ENCODE results near the gene CIDEA. TPM values are rescaled to one million over a fixed set of nuclear protein-coding genes. Genes with fewer than 3 reads are reported as not detected.
A peak's percentile ranks its signal among the peaks of the same experiment; 100 is the strongest.

CIDEA gene
- total RNA-seq, 4 donors from 2014 or later, result not detected

DNA sequence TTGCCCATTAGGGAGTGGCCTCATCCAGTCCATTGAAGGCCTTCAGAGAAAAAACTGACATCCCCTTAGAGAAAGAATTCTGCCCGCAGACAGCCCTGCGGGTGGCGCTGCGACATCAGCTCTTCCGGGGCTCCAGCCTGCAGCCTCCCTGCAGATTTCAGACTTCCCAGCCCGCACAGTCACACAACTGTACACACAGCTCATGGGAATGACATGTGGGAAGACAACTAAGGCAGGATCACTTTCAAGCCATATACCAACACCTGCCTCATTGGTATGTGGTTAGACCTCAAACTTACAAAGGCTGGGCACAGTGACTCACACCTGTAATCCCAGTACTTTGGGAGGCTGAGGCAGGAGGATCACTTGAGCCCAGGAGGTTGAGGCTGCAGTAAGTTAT is 29.1 kb downstream of the CIDEA start:
- Histone ChIP-seq H3K36me3 (no peaks in the 10 kb centered on the region), H3K27ac (replicated peaks in 1 of 4) (peak overlapping the region in 3 of 4 donors; percentile 93 to 98 (median 96)), H3K4me3 (no peak overlapping the region), H3K4me1 (peaks cover 12 to 53% (median 50%) of the 10 kb centered on the region in 4 donors), H3K9me3 (no peaks in the 10 kb centered on the region), H3K27me3 (peaks cover 0 to 4% (median 0%) of the 10 kb centered on the region in 4 donors)
- no peak for TF ChIP-seq POLR2AphosphoS5 (IDR thresholded peaks at IDR 0.05)
- TF ChIP-seq, protein P1, sequence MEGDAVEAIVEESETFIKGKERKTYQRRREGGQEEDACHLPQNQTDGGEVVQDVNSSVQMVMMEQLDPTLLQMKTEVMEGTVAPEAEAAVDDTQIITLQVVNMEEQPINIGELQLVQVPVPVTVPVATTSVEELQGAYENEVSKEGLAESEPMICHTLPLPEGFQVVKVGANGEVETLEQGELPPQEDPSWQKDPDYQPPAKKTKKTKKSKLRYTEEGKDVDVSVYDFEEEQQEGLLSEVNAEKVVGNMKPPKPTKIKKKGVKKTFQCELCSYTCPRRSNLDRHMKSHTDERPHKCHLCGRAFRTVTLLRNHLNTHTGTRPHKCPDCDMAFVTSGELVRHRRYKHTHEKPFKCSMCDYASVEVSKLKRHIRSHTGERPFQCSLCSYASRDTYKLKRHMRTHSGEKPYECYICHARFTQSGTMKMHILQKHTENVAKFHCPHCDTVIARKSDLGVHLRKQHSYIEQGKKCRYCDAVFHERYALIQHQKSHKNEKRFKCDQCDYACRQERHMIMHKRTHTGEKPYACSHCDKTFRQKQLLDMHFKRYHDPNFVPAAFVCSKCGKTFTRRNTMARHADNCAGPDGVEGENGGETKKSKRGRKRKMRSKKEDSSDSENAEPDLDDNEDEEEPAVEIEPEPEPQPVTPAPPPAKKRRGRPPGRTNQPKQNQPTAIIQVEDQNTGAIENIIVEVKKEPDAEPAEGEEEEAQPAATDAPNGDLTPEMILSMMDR (IDR thresholded peaks at IDR 0.05), result peak in 2 of 3 experiments; percentile 7 to 11
- TF ChIP-seq POLR2A (IDR thresholded peaks at IDR 0.05; ENCODE audit: low read depth), result no peak
- intact Hi-C loops (cut with DNase I), result no loop called here
- 73% methylated on average over 6 of the region's 6 CpGs for whole genome bisulfite sequencing
- no peak for DNase-seq (ENCODE audit: extremely low spot score)

GRCh38 chr18:12283666-12284065 is 29.5 kb downstream of the CIDEA start:
- Histone ChIP-seq H3K9me3 (no peaks in the 10 kb centered on the region), H3K27me3 (peaks cover 0 to 4% (median 0%) of the 10 kb centered on the region in 4 donors), H3K4me3 (no peak overlapping the region), H3K27ac (replicated peaks in 1 of 4) (peak overlapping the region in 1 of 4 donors; percentile 33), H3K36me3 (no peaks in the 10 kb centered on the region), H3K4me1 (peaks cover 12 to 53% (median 50%) of the 10 kb centered on the region in 4 donors)
- no peak for DNase-seq (ENCODE audit: extremely low spot score)
- TF ChIP-seq POLR2A (IDR thresholded peaks at IDR 0.05; ENCODE audit: low read depth) (no peak), EP300 (IDR thresholded peaks at IDR 0.05) (no peak), POLR2AphosphoS5 (IDR thresholded peaks at IDR 0.05) (no peak)
- TF ChIP-seq, protein P1 (IDR thresholded peaks at IDR 0.05), result no peak
- intact Hi-C loops (cut with DNase I), result no loop called here
- 77% methylated on average over 1 of the region's 1 CpG for WGBS

DNA sequence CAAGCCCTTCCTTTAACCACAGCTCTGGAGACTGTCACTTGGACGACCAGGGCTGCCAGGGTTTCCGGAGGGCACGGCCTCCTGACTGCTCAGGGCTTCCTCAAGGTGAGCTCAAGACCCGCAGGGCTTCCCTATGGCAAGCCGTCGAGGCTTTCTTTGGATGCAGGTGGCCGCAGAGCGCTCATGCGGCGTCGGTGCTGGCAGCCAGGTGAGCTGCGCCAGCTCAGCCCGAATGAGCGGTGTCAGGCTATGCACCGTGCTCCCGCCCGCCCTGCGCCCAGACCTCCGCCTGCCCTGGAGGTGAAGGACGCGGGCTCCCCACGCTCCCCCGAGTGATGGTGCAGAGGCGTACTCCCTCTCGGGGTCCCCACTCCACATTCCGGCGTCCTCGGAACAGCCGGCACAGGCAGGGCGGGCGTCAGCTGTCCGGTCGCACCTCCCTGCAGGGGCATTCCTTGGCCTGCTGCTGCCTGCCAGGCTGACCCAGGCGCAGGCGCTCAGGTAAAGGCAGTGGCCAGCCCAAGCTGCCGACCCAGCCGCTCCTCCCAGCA is 33.0 kb downstream of the CIDEA start:
- intact Hi-C loops (cut with DNase I), result no loop called here
- H3K4me1 ChIP-seq, result peaks cover 16 to 30% (median 27%) of the 10 kb centered on the region in 4 donors
- H3K36me3 ChIP-seq, result no peaks in the 10 kb centered on the region
- peak overlapping the region; percentile 52 to 72 (median 56) for H3K4me3 ChIP-seq
- DNase-seq (ENCODE audit: extremely low spot score), result no peak
- H3K9me3 ChIP-seq, result no peaks in the 10 kb centered on the region
- H3K27me3 ChIP-seq, result peaks cover 0 to 4% (median 0%) of the 10 kb centered on the region in 4 donors
- WGBS, result 48% methylated on average over 5 of the region's 37 CpGs
- TF ChIP-seq, protein P1 (IDR thresholded peaks at IDR 0.05), result no peak
- TF ChIP-seq POLR2A (IDR thresholded peaks at IDR 0.05; ENCODE audit: low read depth), result no peak
- TF ChIP-seq POLR2AphosphoS5 (IDR thresholded peaks at IDR 0.05), result no peak
- TF ChIP-seq EP300 (IDR thresholded peaks at IDR 0.05), result no peak
- H3K27ac ChIP-seq (replicated peaks in 1 of 4), result peak overlapping the region; percentile 81 to 95 (median 86)

DNA sequence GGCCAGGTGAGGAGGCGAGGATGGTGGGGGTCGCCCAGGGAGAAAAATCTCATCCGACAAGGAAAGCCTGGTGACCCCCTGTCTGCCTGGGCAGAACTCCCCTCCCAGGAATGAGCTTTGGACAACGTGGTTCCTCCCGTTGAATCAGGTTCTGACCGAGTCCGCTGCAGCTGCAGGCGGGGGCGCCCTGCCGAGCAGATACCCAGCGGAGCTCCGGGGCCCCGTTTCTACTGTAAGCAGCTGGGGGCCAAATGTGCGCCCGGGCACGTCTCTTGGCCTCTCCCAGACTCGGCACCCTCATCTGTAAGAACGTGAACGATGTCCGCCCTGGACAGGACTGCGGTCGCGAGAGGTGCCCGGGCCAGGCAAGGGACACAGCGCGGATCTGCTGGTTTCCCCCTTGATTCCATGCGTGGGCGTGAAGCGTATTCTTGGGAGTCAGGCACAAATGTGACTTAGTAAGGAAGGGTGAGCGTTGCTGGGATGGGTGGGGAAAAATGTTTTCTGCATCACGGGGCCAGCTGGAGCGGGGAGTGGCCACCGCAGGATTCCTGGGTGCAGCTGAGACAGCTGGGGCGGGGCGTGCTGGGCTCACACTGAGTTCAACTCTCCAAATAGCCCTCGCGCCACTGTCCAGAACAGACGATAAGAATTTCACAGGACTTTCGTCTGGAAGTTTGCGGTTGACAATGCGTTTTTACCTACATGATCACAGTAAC is 33.7 kb downstream of the CIDEA start:
- Histone ChIP-seq H3K4me3 (peak overlapping the region; percentile 52 to 72 (median 56)), H3K27ac (replicated peaks in 1 of 4) (peak overlapping the region; percentile 81 to 95 (median 86)), H3K9me3 (no peaks in the 10 kb centered on the region), H3K27me3 (peaks cover 0 to 4% (median 0%) of the 10 kb centered on the region in 4 donors), H3K36me3 (no peaks in the 10 kb centered on the region), H3K4me1 (peaks cover 16 to 27% (median 24%) of the 10 kb centered on the region in 4 donors)
- intact Hi-C loops (cut with DNase I), result no loop called here
- peak; percentile 29 for TF ChIP-seq POLR2A (IDR thresholded peaks at IDR 0.05; ENCODE audit: low read depth)
- TF ChIP-seq POLR2AphosphoS5 (IDR thresholded peaks at IDR 0.05), result peak; percentile 81 to 98
- TF ChIP-seq, protein P1 (IDR thresholded peaks at IDR 0.05), result no peak
- TF ChIP-seq EP300 (IDR thresholded peaks at IDR 0.05), result no peak
- DNase-seq (ENCODE audit: extremely low spot score), result no peak
- 3% methylated on average over 24 of the region's 41 CpGs for WGBS
